GM21447 (cell line): ENCODE data around the gene HDAC4.

Source experiments
- ATAC-seq: cut with Tn5 transposase; IDR thresholded peaks from one replicate; pipeline ENCODE4 v1.9.1; 2021; ENCODE audit not compliant: unreplicated experiment

HDAC4 gene

GRCh38 chr2:239354132-239354790, 46.6 kb downstream of the HDAC4 start:
- ATAC-seq, result no peak

DNA sequence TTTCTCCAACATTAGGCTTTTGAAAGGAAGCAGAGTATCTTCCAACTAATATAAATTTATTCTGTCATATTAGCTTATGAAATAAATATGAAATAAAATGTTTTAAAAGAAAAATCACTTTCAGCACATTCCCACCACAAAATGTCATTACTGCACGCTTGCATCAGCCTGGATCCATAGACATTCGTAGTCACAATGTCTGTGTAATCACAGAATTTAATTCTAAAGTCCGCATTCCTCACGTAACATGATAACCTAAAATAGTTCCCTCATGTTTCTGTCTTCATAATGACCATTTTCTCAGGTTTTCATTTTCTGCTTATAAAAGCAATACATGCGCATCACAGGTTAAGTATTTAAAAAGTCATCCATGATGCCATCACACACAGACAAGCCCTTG, 47.1 kb downstream of the HDAC4 start:
- no peak for ATAC-seq

- ATAC-seq, result no peak
Measured at GRCh38 chr2:239351687-239352086, 49.1 kb downstream of the HDAC4 start.

DNA sequence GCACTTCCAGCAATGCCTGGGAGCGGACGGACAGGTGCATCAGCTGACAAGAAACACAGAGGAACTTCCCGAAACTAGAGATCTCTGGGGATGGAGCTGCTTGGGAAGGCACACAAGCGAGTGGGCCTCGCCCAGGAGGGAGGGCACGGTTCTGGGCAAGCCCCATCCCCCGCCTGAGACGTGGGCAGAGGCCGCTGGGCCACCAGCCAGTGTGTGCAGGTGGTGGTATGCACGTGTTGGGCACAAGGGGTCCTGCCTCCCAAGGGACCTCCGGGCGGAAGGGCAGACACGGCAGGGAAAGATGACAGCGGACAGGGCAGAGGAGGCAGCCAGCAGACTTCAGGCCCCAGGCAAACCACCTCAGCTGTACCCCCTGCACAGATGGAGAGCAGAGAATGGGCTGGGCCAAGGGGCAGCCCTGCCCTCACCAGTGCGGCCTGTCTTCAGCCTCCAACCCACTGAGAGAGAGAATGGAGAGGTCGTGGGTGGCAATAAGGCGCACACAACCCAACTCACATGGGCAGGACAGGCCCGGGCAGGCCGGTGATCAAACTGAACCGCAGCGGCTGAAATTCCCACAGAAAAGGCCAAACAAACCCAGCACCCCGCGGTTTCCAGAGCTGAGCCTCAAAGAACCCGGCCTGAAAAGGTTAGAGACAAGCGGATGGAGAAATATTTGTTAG, 51.2 kb downstream of the HDAC4 start:
- ATAC-seq, result no peak

GRCh38 chr2:239348563-239349452, 52.0 kb downstream of the HDAC4 start:
- no peak for ATAC-seq

- ATAC-seq, result no peak
Measured at GRCh38 chr2:239346676-239347075, 54.1 kb downstream of the HDAC4 start.

- no peak for ATAC-seq
Measured at GRCh38 chr2:239345251-239345650, 55.6 kb downstream of the HDAC4 start.

DNA sequence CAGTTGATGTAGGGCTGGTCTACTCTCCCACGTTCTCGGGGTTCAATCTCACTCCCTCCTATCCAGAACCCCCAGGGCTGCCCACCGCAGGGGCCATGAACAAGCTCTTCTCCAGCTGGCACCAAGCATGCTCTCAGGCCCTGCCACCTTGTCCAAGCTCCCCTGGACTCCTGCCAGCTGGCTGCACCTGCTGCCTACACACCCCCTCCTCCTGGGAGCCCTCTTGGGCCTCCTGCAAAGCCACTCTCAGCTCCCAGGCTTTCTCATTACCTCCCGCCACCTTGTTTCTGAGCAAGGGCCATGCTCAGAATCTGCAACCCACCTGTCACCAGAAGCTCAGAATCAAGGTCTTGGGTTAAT, 56.0 kb downstream of the HDAC4 start:
- no peak for ATAC-seq

DNA sequence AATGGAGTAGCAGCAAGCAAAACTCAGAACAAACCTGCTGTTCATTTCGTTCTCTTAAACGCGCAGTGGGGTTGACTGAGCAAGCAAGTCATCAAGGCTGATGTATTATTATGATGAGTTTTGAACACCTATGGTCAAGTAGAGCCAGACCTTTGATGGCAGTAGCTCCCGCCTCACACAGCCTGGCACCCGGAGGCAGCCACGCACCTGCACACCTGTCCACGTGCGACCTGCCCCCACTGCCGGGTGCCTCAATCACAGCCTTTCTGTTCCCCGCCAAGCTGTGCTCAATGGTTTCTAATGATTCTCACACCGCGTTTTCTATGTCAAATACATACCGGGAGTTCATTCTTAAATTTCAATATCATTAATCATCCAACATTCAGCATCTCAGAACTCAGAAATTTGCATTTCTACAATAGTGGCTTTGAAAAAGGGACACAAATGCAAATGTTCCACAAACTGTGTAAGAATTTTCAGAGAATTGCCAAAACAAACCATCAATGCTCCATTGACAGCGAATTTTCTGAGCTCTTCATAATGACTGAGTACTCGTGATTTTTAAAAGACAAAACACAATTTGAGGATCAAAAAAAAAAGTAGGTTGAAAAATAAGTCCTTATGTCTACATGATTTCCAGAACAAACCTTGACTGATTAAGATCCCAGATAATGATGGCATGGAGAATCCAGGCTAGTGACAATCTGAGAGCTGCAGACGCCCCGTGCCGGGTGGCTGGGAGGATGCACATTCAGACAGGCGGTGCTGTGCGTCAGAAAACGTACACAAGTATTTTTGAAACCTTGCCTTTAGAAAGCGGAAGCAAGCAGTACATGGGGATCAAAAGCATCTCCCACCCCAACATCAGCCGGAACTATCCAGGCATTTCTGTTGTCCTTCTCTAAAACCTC, 56.6 kb downstream of the HDAC4 start:
- no peak for ATAC-seq

DNA sequence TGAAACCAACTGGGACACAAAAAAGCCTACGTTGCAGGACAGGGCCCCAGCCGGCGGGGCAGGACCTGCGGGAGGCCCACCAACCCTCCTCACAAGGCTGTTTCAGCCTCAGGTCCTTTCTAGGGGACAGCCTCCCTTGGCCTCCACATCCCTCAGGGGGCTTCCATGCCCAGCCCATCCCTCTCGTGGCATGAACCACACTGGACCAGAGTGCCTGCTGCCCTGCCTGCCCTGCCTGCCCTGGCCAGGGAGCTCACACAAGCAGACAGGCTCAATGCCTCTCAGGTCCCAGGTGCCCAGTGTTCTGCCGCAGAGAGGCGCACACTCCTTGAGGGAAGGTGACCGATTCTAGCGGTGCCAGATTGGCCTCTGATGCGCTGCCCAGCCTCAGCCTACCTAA, 57.4 kb downstream of the HDAC4 start:
- no peak for ATAC-seq

DNA sequence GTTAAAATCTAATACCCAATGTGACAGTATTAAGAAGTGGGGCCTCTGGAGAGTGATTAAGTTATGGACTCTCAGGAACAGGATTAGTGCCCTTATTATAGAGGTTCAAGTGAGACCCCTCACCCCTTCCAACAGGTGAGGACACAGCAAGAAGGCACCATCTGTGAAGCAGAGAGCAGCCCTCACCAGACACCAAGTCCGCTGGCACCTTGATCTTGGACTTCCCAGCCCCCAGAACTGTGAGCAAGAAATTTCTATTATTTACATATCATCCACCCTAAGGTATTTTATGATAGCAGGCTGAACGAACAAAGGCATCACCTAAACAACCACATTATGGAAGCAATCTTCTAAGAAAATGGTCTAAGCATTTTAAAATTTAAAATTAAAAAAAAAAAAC, 59.0 kb downstream of the HDAC4 start:
- no peak for ATAC-seq

DNA sequence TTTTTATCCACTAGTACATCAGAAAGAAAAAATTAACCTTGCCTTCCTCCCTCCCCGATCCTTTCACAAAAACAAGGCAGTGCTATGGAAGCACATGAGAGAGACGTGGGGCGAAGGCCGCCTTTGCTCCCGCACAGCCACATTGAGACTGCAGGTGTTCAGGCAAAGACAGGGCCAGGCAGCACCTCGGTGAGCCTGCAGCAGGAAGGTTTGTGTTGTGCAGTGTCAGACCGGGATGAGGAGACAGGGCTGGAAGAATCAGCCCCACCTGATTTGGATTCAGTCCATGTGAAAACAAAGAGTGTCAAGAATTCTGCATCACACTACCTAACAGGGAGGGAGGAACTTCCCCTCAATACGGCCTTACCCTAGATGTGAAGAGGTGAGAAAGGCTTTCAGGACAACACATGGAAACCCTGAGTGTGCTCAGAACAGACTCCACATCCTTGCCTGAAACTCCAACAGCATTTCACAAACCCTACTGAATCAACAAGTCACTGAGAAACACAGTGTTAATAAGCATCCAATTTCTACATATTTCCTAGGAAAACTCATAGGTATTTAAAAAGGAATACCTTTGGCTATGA, 59.6 kb downstream of the HDAC4 start:
- ATAC-seq, result no peak

DNA sequence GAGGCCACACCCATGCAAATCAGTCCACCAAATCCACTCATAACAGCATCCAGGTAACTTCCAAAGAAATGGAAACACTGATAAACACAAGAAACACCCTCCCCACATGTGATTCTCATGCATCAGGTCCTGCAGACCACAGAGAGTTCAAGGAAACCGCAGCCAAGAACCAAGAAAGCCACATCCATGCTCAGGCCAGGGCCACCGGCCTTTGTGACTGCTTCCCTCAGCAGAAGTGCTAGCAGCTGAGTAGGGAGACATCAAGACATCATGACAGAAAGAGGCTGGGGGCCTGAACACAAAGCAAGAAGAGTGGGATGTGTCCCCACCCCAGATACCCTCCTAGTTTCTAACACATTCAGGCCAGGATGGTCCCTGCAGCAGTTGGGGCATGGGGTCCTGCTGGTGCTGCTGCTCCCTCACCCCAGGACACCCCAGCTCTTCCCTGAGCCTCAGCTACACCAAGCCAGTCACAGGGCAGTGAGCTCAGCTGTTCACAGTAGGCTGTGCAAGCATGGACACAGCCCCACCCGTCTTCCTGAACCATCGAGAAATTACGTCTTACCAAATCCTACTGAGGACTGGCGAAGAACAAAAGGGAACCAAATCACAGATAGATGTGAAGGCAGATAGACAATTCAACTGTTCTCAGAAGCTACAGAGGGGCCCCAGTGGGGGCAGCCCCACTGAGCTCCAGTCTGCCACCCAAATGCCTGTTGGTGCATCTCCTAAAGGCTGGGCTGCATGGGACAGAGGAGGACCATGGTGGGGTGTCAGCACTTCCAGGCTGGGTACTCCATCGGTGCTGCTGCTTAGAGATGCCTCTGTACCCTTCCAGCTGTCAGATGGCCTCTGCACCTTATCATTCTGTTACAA, 60.9 kb downstream of the HDAC4 start:
- ATAC-seq, result peak; percentile 90

- no peak for ATAC-seq
Measured at GRCh38 chr2:239339241-239339640, 61.6 kb downstream of the HDAC4 start.

- no peak for ATAC-seq
Measured at GRCh38 chr2:239337877-239338484, 62.8 kb downstream of the HDAC4 start.

GRCh38 chr2:239337122-239337876, 63.5 kb downstream of the HDAC4 start:
- ATAC-seq, result no peak

GRCh38 chr2:239331560-239331959, 69.3 kb downstream of the HDAC4 start:
- no peak for ATAC-seq

- no peak for ATAC-seq
Measured at GRCh38 chr2:239330836-239331235, 70.0 kb downstream of the HDAC4 start.
